ENCODE data around the gene GABRA4.

Gene GABRA4

DNA sequence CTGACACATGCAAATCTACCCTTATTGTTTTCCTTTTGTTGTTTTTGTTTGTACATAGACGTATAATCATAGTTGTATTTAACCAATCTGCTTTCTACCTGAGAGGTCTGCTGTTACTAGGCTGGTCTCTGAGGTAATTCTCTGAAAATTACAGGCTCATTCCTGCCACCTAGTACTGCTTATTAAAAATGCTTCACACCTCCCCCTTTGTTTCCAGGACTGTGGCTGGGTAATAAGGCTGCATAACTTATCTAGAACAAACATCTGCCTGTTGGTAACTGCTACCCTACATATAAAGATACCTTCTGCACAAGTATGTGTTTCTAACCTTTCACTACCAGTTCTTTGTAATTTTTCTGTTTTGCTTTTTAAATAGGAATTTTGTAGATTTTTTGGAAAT, 118.6 kb downstream of the GABRA4 start:
- Histone ChIP-seq H3K4me1 (ENCODE audit: low read depth, poor library complexity, severe bottlenecking) (no peaks in the 10 kb centered on the region), H3K9ac (no peak overlapping the region), H3K27ac (no peak overlapping the region), H2AFZ (ENCODE audit: low read depth) (no peak overlapping the region), H3K27me3 (ENCODE audit: insufficient read depth, low read depth) (no peaks in the 10 kb centered on the region), H4K20me1 (ENCODE audit: insufficient read depth) (no peaks in the 10 kb centered on the region), H3K36me3 (ENCODE audit: insufficient read depth) (no peaks in the 10 kb centered on the region), H3K4me3 (IDR thresholded peaks at IDR 0.05; ENCODE audit: insufficient read depth, low read depth, low read length) (no peak overlapping the region), H3K4me2 (no peak overlapping the region), H3K79me2 (ENCODE audit: insufficient read depth, low read depth) (no peaks in the 10 kb centered on the region)
- TF ChIP-seq, protein P1, sequence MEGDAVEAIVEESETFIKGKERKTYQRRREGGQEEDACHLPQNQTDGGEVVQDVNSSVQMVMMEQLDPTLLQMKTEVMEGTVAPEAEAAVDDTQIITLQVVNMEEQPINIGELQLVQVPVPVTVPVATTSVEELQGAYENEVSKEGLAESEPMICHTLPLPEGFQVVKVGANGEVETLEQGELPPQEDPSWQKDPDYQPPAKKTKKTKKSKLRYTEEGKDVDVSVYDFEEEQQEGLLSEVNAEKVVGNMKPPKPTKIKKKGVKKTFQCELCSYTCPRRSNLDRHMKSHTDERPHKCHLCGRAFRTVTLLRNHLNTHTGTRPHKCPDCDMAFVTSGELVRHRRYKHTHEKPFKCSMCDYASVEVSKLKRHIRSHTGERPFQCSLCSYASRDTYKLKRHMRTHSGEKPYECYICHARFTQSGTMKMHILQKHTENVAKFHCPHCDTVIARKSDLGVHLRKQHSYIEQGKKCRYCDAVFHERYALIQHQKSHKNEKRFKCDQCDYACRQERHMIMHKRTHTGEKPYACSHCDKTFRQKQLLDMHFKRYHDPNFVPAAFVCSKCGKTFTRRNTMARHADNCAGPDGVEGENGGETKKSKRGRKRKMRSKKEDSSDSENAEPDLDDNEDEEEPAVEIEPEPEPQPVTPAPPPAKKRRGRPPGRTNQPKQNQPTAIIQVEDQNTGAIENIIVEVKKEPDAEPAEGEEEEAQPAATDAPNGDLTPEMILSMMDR (conservative IDR thresholded peaks at IDR 0.05; ENCODE audit: low read depth, low read length), result no peak

DNA sequence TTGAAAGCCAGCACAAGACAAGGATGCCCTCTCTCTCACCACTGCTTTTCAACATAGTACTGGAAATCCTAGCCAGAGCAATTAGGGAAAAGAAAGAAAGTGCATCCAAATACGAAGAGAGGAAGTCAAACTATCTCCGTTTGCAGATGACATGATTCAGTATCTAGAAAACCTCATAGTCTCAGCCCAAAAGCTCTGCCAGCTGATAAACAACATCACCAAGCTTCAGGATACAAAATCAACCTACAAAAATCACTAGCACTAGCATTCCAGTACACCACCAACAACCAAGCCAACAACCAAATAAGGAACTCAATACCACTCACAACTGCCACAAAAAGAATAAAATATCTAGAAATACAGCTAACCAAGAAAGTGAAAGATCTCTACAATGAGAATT, 123.0 kb downstream of the GABRA4 start:
- Histone ChIP-seq H3K27ac (no peak overlapping the region), H3K27me3 (ENCODE audit: insufficient read depth, low read depth) (no peaks in the 10 kb centered on the region), H4K20me1 (ENCODE audit: insufficient read depth) (no peaks in the 10 kb centered on the region), H3K4me2 (no peak overlapping the region), H3K9ac (no peak overlapping the region), H2AFZ (ENCODE audit: low read depth) (no peak overlapping the region), H3K4me1 (ENCODE audit: low read depth, poor library complexity, severe bottlenecking) (no peaks in the 10 kb centered on the region), H3K4me3 (IDR thresholded peaks at IDR 0.05; ENCODE audit: insufficient read depth, low read depth, low read length) (no peak overlapping the region), H3K36me3 (ENCODE audit: insufficient read depth) (no peaks in the 10 kb centered on the region), H3K79me2 (ENCODE audit: insufficient read depth, low read depth) (no peaks in the 10 kb centered on the region)
- TF ChIP-seq, protein P1 (conservative IDR thresholded peaks at IDR 0.05; ENCODE audit: low read depth, low read length), result no peak

Data from KMS-11 (cell line).